ENCODE measurements around the gene LAMB1.

The LAMB1 gene

GRCh38 chr7:108007261-108007660, 4.3 kb upstream of the LAMB1 start:
- no peak for DNase-seq (ENCODE audit: low read depth)
- no peak overlapping the region for H3K4me3 ChIP-seq (ENCODE audit: low read length)
- no peak for TF ChIP-seq CTCF (IDR thresholded peaks at IDR 0.05; ENCODE audit: insufficient read depth, low read depth, low read length, missing control alignments)

GRCh38 chr7:108004220-108005142, 1.5 kb upstream of the LAMB1 start:
- no peak overlapping the region for H3K4me3 ChIP-seq (ENCODE audit: low read length)
- peak; percentile 54 for DNase-seq (ENCODE audit: low read depth)
- TF ChIP-seq CTCF (IDR thresholded peaks at IDR 0.05; ENCODE audit: insufficient read depth, low read depth, low read length, missing control alignments): no peak

- TF ChIP-seq CTCF (IDR thresholded peaks at IDR 0.05; ENCODE audit: insufficient read depth, low read depth, low read length, missing control alignments): no peak
- DNase-seq (ENCODE audit: low read depth): no peak
- H3K4me3 ChIP-seq (ENCODE audit: low read length): peak overlapping the region; percentile 62
Measured at GRCh38 chr7:108003599-108003935, 606 bp upstream of the LAMB1 start.

GRCh38 chr7:108001764-108002725, 916 bp downstream of the LAMB1 start:
- peak overlapping the region; percentile 62 for H3K4me3 ChIP-seq (ENCODE audit: low read length)
- no peak for TF ChIP-seq CTCF (IDR thresholded peaks at IDR 0.05; ENCODE audit: insufficient read depth, low read depth, low read length, missing control alignments)
- DNase-seq (ENCODE audit: low read depth): no peak

GRCh38 chr7:108000875-108001763, 1.8 kb downstream of the LAMB1 start:
- peak; percentile 62 for DNase-seq (ENCODE audit: low read depth)
- H3K4me3 ChIP-seq (ENCODE audit: low read length): peak overlapping the region; percentile 62
- no peak for TF ChIP-seq CTCF (IDR thresholded peaks at IDR 0.05; ENCODE audit: insufficient read depth, low read depth, low read length, missing control alignments)
